H9 (cell line): ENCODE data around the gene KIF3B. TPM values are rescaled to one million over a fixed set of nuclear protein-coding genes. Genes with fewer than 3 reads are reported as not detected.
A peak's percentile ranks its signal among the peaks of the same experiment; 100 is the strongest.

Experiments
- DNase-seq: peaks from one replicate; pipeline ENCODE4 v3.0.0-alpha.2; 2017
- H2AFZ ChIP-seq: one replicate; pipeline ENCODE4 v1.6.1; 2013; ENCODE audit warnings: mild to moderate bottlenecking, low read length, control low read depth, moderate library complexity
- H2AK5ac ChIP-seq: 2 replicates; pipeline ENCODE4 v1.6.1; 2013; ENCODE audit warnings: low read length, control low read depth, mixed read lengths; ENCODE audit not compliant: insufficient read length
- H2BK120ac ChIP-seq: one replicate; pipeline ENCODE4 v1.6.1; 2013; ENCODE audit warnings: low read depth, mild to moderate bottlenecking, low read length, control low read depth, inconsistent platforms; ENCODE audit not compliant: poor library complexity, severe bottlenecking
- H2BK12ac ChIP-seq: 2 replicates; pipeline ENCODE4 v1.6.1; 2013; ENCODE audit warnings: low read length, control low read depth, mixed read lengths, low read depth; ENCODE audit not compliant: insufficient read length
- H2BK15ac ChIP-seq: 2 replicates; pipeline ENCODE4 v1.6.1; 2013; ENCODE audit warnings: low read depth, low read length, control low read depth
- H2BK20ac ChIP-seq: one replicate; pipeline ENCODE4 v1.6.1; 2013; ENCODE audit warnings: low read depth, mild to moderate bottlenecking, low read length, control low read depth, inconsistent platforms; ENCODE audit not compliant: poor library complexity, severe bottlenecking
- H2BK5ac ChIP-seq: 2 replicates; pipeline ENCODE4 v1.6.1; 2013; ENCODE audit warnings: low read length, control low read depth, mixed read lengths; ENCODE audit not compliant: insufficient read length
- H3K14ac ChIP-seq: 2 replicates; pipeline ENCODE4 v1.6.1; 2013; ENCODE audit warnings: low read length, control low read depth; ENCODE audit not compliant: insufficient read depth
- H3K18ac ChIP-seq: 2 replicates; pipeline ENCODE4 v1.6.1; 2013; ENCODE audit warnings: low read depth, mild to moderate bottlenecking, mixed read lengths, low read length, control low read depth; ENCODE audit not compliant: insufficient read length
- H3K23ac ChIP-seq: 2 replicates; pipeline ENCODE4 v1.6.1; 2013; ENCODE audit warnings: low read length, control low read depth, mixed read lengths, low read depth; ENCODE audit not compliant: insufficient read length
- H3K23me2 ChIP-seq: 2 replicates; pipeline ENCODE4 v1.6.1; 2013; ENCODE audit warnings: low read depth, mild to moderate bottlenecking, mixed read lengths, low read length, control low read depth; ENCODE audit not compliant: insufficient read length, poor library complexity, severe bottlenecking
- H3K27ac ChIP-seq: 2 replicates; pipeline ENCODE4 v1.5.1; 2013; ENCODE audit warnings: low read length, control low read depth, mixed read lengths, low read depth; ENCODE audit not compliant: insufficient read length
- H3K27me3 ChIP-seq: 2 replicates; pipeline ENCODE4 v1.6.1; 2013; ENCODE audit warnings: low read length, control low read depth, inconsistent platforms; ENCODE audit not compliant: insufficient read depth
- H3K4ac ChIP-seq: 2 replicates; pipeline ENCODE4 v1.6.1; 2013; ENCODE audit warnings: low read depth, mild to moderate bottlenecking, control low read depth, inconsistent platforms, low read length, moderate library complexity
- H3K4me1 ChIP-seq: 2 replicates; pipeline ENCODE4 v1.6.1; 2013; ENCODE audit warnings: low read length, control low read depth, inconsistent platforms; ENCODE audit not compliant: insufficient read depth
- H3K4me2 ChIP-seq: 2 replicates; pipeline ENCODE4 v1.6.1; 2013; ENCODE audit warnings: low read length, control low read depth, mixed read lengths; ENCODE audit not compliant: insufficient read length, insufficient read depth
- H3K56ac ChIP-seq: 2 replicates; pipeline ENCODE4 v1.6.1; 2013; ENCODE audit warnings: low read depth, mild to moderate bottlenecking, mixed read lengths, low read length, control low read depth; ENCODE audit not compliant: insufficient read length
- H3K79me1 ChIP-seq: 2 replicates; pipeline ENCODE4 v1.6.1; 2013; ENCODE audit warnings: low read depth, mild to moderate bottlenecking, moderate library complexity, low read length, control low read depth, inconsistent platforms; ENCODE audit not compliant: insufficient read depth, poor library complexity, severe bottlenecking
- H3K79me2 ChIP-seq: 2 replicates; pipeline ENCODE4 v1.6.1; 2013; ENCODE audit warnings: low read length, control low read depth, inconsistent platforms; ENCODE audit not compliant: insufficient read depth
- H3K9ac ChIP-seq: 2 replicates; pipeline ENCODE4 v1.6.1; 2013; ENCODE audit warnings: low read length, control low read depth, mixed read lengths; ENCODE audit not compliant: insufficient read length; ENCODE audit errors: extremely low read depth
- H3K9me3 ChIP-seq: one replicate; pipeline ENCODE4 v1.6.1; 2013; ENCODE audit warnings: low read depth, low read length, inconsistent platforms; ENCODE audit not compliant: control insufficient read depth
- H3T11ph ChIP-seq: one replicate; pipeline ENCODE4 v1.6.1; 2013; ENCODE audit warnings: mild to moderate bottlenecking, low read length, control low read depth, inconsistent platforms
- H4K20me1 ChIP-seq: one replicate; pipeline ENCODE4 v1.6.1; 2013; ENCODE audit not compliant: control insufficient read depth, insufficient read length, insufficient read depth
- H4K5ac ChIP-seq: 2 replicates; pipeline ENCODE4 v1.6.1; 2013; ENCODE audit warnings: low read depth, mild to moderate bottlenecking, mixed read lengths, low read length, control low read depth; ENCODE audit not compliant: insufficient read length
- H4K8ac ChIP-seq: replicated peaks from 2 replicates; pipeline ENCODE4 v1.6.1; 2013; ENCODE audit warnings: low read length, control low read depth, mixed read lengths, low read depth; ENCODE audit not compliant: insufficient read length
- H4K91ac ChIP-seq: 2 replicates; pipeline ENCODE4 v1.6.1; 2013; ENCODE audit warnings: low read depth, mild to moderate bottlenecking, moderate library complexity, mixed read lengths, low read length, control low read depth; ENCODE audit not compliant: insufficient read length
- H3K27ac Mint-ChIP-seq, 3 experiments: 2 replicates in 2 of 3; 3 replicates in 1 of 3; pipeline ENCODE4 v1.8.0; 2020 to 2021; ENCODE audit warnings: mixed read lengths in 3 of 3, mild to moderate bottlenecking in 1 of 3, moderate library complexity in 1 of 3
- H3K27me3 Mint-ChIP-seq: 2 replicates; pipeline ENCODE4 v1.8.0; 2021; ENCODE audit warnings: low read depth, mild to moderate bottlenecking, moderate library complexity, mixed read lengths
- H3K36me3 Mint-ChIP-seq, 3 experiments: 2 replicates in 2 of 3; 3 replicates in 1 of 3; pipeline ENCODE4 v1.8.0; 2020 to 2021; ENCODE audit warnings: low read depth in 3 of 3, mixed read lengths in 3 of 3; ENCODE audit not compliant: insufficient read depth in 1 of 3
- H3K4me1 Mint-ChIP-seq, 2 experiments: 2 replicates each; pipeline ENCODE4 v1.8.0; 2020; ENCODE audit warnings: mixed read lengths in 2 of 2
- H3K4me3 Mint-ChIP-seq, 2 experiments: 2 replicates in 1 of 2; 3 replicates in 1 of 2; pipeline ENCODE4 v1.8.0; 2020 to 2021; ENCODE audit warnings: mild to moderate bottlenecking in 2 of 2, mixed read lengths in 2 of 2, moderate library complexity in 1 of 2
- H3K9me3 Mint-ChIP-seq, 2 experiments: 2 replicates in 1 of 2; 3 replicates in 1 of 2; pipeline ENCODE4 v1.8.0; 2020; ENCODE audit warnings: mild to moderate bottlenecking in 2 of 2, mixed read lengths in 2 of 2, moderate library complexity in 1 of 2
- WGBS: extraction: QIAGEN DNeasy Blood & Tissue Kit; methylation state at CpG from one replicate; pipeline ENCODE4 v1.1.7; 2013; ENCODE audit warnings: missing lambda C conversion rate, low lambda C conversion rate, mixed read lengths; ENCODE audit not compliant: insufficient read length; ENCODE audit errors: extremely low coverage; 5-methylcytosine and 5-hydroxymethylcytosine counted together
- total RNA-seq: library from RNA; stranded (reverse); gene quantifications from 2 replicates; pipeline ENCODE4 v1.2.1, GENCODE V29; 2021
- TF ChIP-seq, protein P1 (sequence below): fragments of 200-600 bp; sonication (generic); conservative IDR thresholded peaks from 3 replicates; pipeline ENCODE4 v1.8.0; 2021; ENCODE audit warnings: antibody characterized with exemption, mild to moderate bottlenecking

The KIF3B gene
- total RNA-seq, 1 experiment from 2014 or later = 29.7 TPM

DNA sequence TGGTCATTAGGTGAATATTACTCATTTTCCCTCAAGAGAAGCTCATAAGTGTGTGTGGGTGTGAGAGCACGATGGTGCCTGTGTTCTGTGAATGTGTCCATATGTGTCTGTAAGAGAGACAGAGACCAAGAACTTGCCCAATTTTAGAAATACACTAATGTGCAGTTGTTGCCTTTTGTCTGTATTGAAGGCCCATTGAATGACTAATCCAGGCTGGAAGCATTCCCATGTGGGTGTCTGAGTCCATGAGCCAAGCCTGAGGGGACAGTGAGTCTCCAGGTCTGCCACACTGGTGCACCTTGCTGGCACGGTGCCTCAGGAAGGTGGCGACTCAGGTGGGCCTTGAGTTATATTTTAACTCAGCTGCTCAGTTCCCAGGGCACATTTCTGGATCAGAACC, 55.2 kb downstream of the KIF3B start:
- Mint-ChIP-seq H3K4me3 (no peak overlapping the region), H3K27ac (peak overlapping the region in 1 of 3 experiments; percentile 73; a peak in 1 of 7 replicates), H3K27me3 (no peaks in the 10 kb centered on the region), H3K4me1 (peaks cover 0 to 2% of the 10 kb centered on the region in 2 experiments; a peak in 2 of 4 replicates), H3K9me3 (no peaks in the 10 kb centered on the region), H3K36me3 (peaks cover 2 to 27% (median 9%) of the 10 kb centered on the region in 3 experiments; a peak in 5 of 7 replicates)
- Histone ChIP-seq H3K79me2 (no peaks in the 10 kb centered on the region), H2BK120ac (no peak overlapping the region), H3K4me2 (no peak overlapping the region), H2BK5ac (no peak overlapping the region), H3K4ac (no peak overlapping the region), H3K27me3 (no peaks in the 10 kb centered on the region), H3K4me1 (no peaks in the 10 kb centered on the region), H4K91ac (no peak overlapping the region), H4K5ac (no peak overlapping the region), H3K14ac (no peak overlapping the region), H3K79me1 (no peaks in the 10 kb centered on the region), H4K8ac (no peak overlapping the region), H2BK20ac (no peak overlapping the region), H3K23ac (no peak overlapping the region), H3T11ph (no peak overlapping the region), H3K23me2 (no peaks in the 10 kb centered on the region), H3K9me3 (no peaks in the 10 kb centered on the region), H3K56ac (no peak overlapping the region), H2BK12ac (no peak overlapping the region), H2BK15ac (no peak overlapping the region), H2AFZ (no peak overlapping the region), H3K27ac (no peak overlapping the region), H4K20me1 (no peaks in the 10 kb centered on the region), H3K18ac (no peak overlapping the region), H2AK5ac (no peak overlapping the region), H3K9ac (no peak overlapping the region)
- no peak for DNase-seq
- WGBS = no CpG with 5 or more reads among the region's 3 CpGs
- TF ChIP-seq, protein P1, sequence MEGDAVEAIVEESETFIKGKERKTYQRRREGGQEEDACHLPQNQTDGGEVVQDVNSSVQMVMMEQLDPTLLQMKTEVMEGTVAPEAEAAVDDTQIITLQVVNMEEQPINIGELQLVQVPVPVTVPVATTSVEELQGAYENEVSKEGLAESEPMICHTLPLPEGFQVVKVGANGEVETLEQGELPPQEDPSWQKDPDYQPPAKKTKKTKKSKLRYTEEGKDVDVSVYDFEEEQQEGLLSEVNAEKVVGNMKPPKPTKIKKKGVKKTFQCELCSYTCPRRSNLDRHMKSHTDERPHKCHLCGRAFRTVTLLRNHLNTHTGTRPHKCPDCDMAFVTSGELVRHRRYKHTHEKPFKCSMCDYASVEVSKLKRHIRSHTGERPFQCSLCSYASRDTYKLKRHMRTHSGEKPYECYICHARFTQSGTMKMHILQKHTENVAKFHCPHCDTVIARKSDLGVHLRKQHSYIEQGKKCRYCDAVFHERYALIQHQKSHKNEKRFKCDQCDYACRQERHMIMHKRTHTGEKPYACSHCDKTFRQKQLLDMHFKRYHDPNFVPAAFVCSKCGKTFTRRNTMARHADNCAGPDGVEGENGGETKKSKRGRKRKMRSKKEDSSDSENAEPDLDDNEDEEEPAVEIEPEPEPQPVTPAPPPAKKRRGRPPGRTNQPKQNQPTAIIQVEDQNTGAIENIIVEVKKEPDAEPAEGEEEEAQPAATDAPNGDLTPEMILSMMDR = no peak
